CD4-positive, alpha-beta T cell treated with Interleukin-12 subunit alpha and Interleukin-12 subunit beta, for 1 hour (primary cell): Measurements from ENCODE around the gene BCAS3.

Experiments
- DNase-seq: peaks from one replicate; pipeline ENCODE4 v3.0.0-alpha.2; 2020

Gene BCAS3

GRCh38 chr17:61309362-61310256 lies 632.0 kb downstream of the BCAS3 start:
- DNase-seq, result no peak

DNA sequence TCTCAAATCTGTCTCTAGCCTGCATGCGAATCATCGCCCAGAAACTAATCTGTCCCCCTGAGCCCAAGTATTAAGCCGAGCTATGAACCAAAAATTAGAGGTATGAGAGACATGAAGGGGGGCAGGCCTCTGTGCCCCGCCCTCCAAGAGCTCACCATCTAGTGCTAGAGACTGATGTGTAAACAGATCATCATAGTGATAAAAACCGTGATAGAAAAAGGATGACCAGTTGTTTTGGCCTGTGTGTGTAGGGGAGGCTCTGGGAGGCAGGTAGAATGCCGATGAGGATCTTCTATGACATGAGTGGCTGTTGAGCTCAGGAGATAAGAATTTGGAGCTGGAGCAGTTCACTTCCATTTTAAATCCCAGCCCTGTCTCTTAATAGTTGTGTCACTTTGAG lies 632.9 kb downstream of the BCAS3 start:
- no peak for DNase-seq

DNA sequence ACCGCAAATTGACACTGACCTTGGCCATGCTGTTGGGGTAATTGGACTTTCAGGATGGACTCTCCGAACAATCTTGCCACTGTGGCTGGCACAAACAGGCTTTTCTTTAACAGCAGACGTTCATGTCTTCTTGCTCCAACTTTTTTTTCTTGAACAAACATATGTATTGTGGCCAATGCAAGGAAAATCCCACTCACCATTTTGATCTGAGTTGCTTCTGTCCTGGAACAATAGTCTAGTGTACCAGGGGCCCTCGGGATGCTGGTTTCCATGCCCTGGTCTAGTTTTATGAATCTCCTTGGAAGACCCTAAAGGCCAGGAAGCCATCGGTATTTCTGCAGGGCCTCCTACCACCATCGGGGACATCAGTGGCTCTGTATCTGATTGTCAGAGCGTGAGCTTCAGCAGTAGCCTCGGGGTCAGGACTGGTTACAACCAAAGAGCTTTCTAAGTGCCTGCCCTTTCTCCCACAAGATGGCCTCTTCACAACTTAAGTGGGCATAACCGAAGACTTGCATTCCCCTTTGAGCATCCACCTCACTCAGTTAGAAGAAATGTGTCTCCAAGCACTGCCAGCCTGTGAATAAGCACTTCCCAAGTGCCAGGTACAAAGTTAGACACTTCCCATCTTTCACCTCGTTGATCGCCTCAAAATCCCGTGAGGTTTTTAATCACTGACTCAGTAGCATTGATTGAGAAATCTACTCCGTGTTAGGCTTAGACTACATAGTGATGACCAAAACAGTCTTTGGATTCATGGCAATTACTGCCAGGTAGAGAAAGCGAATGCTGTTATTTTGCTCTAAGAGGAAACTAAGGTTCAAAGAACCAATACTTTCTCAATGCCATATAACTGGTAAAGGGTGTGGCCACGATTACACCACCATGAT lies 635.0 kb downstream of the BCAS3 start:
- no peak for DNase-seq

- no peak for DNase-seq
These were observed 636.0 kb downstream of the BCAS3 start for GRCh38 chr17:61313461-61314326.

- no peak for DNase-seq
These were observed 636.9 kb downstream of the BCAS3 start for GRCh38 chr17:61314368-61315078.

DNA sequence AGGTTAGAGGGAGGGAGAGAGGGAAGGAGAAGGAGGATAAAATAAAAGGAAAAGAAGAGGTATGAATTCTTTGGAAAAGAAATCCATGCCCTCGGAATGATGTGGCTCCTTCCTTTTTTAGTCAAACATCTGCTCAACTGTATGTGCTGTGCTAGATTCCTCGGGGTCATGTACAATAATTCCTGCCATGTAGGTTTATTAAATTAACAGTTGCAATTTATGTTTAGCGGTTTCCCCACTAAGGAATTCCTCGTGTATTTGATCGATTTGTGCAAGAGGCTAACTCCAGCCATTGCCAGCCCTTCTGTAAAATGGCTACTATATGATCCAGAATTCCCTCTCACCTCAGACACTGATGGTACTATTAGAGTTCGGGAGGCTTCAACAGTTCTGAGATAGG lies 639.0 kb downstream of the BCAS3 start:
- DNase-seq, result no peak

- no peak for DNase-seq
These were observed 640.1 kb downstream of the BCAS3 start for GRCh38 chr17:61317779-61318178.

- no peak for DNase-seq
These were observed 641.0 kb downstream of the BCAS3 start for GRCh38 chr17:61318684-61319098.

- no peak for DNase-seq
These were observed 643.7 kb downstream of the BCAS3 start for GRCh38 chr17:61321344-61321743.

DNA sequence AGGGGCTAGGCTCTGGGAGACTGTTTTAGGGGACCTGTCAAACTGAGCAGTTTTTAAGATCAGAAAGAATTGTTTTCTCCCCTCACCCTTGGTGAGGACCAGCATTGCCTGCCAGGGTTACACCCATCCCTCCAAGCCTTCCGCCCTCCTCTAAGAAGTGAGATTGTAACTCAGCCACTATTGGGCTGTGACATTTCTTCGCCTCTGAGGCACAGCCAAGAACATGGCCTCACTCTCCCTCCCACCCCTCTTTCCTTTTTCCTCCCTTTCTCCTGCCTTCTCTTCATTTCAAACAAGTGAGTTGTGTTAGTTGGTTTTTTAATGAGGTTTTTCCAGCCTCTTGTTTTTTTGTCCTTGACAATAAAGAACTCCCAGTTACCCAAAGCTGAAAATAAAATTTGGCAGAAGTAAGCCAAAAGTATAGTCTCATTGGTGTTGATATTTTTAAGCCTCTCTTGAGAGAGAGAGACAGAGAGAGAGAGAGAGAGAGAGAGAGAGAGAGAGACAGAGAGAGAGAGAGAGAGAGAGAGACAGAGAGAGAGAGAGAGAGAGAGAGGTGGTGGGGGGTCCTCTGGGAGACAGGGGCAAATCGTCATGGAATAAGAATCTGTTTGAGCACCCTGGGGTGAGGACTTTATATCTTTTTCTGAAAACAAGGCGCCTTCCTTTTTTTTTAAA lies 644.8 kb downstream of the BCAS3 start:
- no peak for DNase-seq

DNA sequence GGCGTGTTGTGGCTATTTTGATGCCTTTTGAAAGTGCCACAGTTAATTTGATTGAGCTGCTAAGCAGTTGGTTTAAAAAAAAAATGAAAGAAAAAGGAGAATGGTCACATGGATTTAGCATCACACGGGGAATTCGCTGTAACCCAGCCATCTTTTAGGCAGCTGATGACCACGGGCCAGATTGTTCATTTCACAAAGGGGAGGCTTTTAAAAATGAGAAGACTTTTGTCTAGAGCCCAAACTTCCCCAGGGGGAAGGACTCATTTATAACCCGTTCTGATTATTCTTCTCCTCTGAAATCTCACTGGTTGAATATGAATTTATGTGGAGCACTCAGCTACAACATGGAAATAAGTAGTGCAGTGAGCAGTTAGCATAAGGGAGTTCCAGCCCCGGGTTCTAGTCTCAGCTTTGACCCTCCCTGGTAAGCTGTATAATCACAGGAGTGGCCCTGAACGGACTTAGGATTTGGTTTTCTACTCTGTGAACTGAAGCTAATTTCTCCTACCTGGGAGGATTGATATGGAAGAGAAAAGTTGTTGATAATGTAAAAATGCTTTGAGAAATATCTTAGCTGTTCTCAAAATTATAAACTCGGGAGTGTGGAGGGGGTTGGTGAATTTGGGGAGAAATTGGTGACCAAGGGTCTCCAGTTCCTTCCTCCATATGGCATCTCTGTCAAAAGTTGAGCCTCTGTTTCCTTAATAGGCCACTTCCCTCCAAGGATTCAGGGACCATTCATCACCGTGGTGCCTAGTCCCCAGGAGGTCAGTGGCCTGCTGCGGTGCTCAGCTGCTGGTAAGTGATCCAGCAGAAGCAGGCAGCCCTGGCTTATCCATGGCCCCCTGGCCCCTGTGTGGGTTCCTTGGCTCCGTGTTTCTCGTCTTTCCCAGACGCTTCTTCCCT lies 645.6 kb downstream of the BCAS3 start:
- DNase-seq, result no peak

DNA sequence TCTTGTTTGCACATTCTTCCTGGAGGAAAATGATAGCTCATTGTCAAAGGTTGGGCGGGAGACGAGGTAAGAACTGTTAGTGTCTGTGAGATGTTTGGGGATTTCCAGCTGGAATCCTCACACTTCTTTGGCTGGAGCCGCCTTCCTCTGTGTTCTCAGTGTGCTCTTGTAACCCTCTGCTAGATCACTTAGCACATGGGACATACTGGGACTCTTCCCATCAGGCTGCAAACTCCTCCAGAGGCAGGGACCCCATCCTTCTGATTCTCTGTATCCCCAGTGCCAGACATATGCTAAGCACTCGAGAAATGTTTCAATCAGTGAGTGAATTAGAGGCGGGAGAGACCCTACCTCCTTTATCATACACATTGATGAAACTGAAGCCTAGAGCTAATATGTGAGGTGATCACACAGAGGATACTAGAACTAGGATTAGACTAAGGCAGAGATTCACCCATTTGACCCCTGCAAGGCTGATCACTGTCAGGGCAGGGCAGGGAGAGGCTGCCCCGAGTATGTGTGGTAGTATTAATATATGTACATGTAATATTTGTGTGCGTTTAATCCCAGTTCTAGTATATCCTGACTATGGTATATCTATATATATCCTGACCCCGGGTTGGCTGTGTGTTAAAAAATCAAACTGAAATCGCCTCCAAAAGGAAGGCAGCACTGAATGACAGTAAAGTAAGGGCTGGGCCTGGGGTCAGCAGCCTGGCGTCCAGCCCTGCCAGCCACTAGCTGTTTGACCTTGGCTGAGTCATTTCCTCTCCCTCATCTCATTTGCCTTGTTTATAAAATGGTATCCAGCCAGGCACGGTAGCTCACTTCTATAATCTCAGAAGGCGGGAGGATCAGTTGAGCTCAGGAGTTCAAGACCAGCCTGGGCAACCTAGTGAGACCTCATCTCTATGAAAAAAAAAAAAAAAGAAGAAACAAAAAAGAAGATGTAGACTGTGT lies 646.5 kb downstream of the BCAS3 start:
- no peak for DNase-seq

- DNase-seq, result no peak
These were observed 647.3 kb downstream of the BCAS3 start for GRCh38 chr17:61324950-61325349.

GRCh38 chr17:61325382-61326073 lies 647.9 kb downstream of the BCAS3 start:
- no peak for DNase-seq

GRCh38 chr17:61326330-61326729 lies 648.7 kb downstream of the BCAS3 start:
- DNase-seq, result no peak

DNA sequence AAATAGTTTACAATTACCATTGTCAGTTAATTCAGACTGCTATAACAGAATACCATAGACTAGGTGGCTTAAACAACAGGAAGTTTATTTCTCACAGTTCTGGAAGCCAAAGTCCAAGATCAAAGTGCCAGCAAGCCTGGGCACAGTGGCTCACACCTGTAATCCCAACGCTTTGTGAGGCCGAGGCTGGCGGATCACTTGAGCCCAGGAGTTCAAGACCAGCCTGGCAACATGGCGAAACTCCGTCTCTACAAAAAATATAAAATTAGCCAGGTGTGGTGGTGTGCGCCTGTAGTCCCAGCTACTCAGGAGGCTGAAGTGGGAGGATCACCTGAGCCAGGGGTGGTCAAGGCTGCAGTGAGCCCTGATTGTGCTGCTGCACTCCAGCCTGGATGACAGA lies 650.7 kb downstream of the BCAS3 start:
- DNase-seq, result no peak

GRCh38 chr17:61330174-61331150 lies 652.8 kb downstream of the BCAS3 start:
- no peak for DNase-seq
